Activated T-cell treated with anti-CD3 and anti-CD28 coated beads, Interleukin-2, amount 50 U/mL, for 4 hours (primary cell): ENCODE results near the gene DAPK2. TPM values are rescaled to one million over a fixed set of nuclear protein-coding genes. Genes with fewer than 3 reads are reported as not detected.
"Not testable (repeated sequence)": the region's sequence is repeated elsewhere in the genome, so short reads cannot be mapped to it uniquely, and the experiment has no call there.

Source experiments
- ATAC-seq, 2 donors: fragments of 200-7000 bp; cut with Tn5 transposase; one replicate each; pipeline ENCODE4 v1.10.0; 2021
- DNase-seq: peaks from one replicate; pipeline ENCODE4 v3.0.0-alpha.2; 2020
- H3K27me3 Mint-ChIP-seq: one replicate; pipeline ENCODE4 v1.8.0; 2021; ENCODE audit warnings: low read depth, mixed read lengths
- H3K36me3 Mint-ChIP-seq: one replicate; pipeline ENCODE4 v1.8.0; 2022; ENCODE audit warnings: mixed read lengths; ENCODE audit not compliant: insufficient read depth
- H3K4me1 Mint-ChIP-seq: one replicate; pipeline ENCODE4 v1.8.0; 2021; ENCODE audit warnings: low read depth, mixed read lengths
- H3K4me3 Mint-ChIP-seq: one replicate; pipeline ENCODE4 v1.8.0; 2021; ENCODE audit warnings: mild to moderate bottlenecking, moderate library complexity, mixed read lengths
- H3K9me3 Mint-ChIP-seq: one replicate; pipeline ENCODE4 v1.8.0; 2021; ENCODE audit warnings: mixed read lengths
- total RNA-seq, 3 donors: library from RNA; stranded (reverse); gene quantifications; one replicate each; pipeline ENCODE4 v1.2.1, GENCODE V29; 2021

DAPK2 gene
- 1 to 10 TPM in 1 of 3 donors, under 1 TPM in 2; 0.40 to 1.1 (median 0.71) TPM for total RNA-seq

DNA sequence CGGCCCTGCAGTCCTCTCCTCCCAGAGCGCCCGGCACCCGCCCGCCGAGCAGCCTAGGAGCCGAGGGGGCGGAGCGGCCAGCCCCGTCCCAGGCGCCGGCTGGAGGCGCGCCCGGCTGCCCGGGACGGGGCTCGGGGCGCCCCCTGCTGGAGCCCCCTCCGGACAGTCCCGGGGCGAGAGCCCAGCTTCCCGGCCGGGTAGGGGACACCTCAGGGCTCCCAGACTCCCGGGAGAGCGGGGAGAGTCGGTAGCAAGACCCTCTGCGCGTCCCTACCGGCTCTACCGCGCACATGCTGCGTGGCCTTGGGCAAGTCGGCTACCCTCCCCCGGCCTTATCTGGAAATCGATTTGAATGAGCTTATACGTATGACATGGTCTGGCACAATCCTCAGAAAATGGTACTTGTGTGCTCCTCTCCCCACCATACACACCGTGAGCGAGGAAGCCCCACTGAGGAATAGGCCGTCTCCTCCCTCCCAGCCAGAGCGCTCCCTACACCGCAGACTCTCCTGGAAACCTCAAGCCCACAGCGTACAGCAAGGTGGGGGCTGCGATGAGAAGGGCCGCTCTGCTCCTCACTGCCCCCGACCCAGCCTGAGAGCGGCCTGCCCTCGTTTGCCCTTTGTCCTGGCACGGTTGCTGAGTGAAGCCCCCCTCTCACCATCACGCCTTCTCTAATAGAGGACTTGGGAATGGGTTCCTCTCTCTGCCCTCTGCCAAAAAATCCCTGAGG is at the start of gene DAPK2:
Gene DAPK2, minus strand, starts transcription at position 65 of the 733 bp plus-strand sequence. CDS start 6,224 bp downstream, outside the sequence.
- Mint-ChIP-seq H3K27me3 (peaks cover 3% of the 10 kb centered on the region), H3K4me3 (peak within 1 kb of the TSS; percentile 72), H3K9me3 (no peaks in the 10 kb centered on the region), H3K4me1 (peaks cover 20% of the 10 kb centered on the region), H3K36me3 (no peaks in the 10 kb centered on the region)
- ATAC-seq (peak; percentile 92), DNase-seq (peak; percentile 66)

DNA sequence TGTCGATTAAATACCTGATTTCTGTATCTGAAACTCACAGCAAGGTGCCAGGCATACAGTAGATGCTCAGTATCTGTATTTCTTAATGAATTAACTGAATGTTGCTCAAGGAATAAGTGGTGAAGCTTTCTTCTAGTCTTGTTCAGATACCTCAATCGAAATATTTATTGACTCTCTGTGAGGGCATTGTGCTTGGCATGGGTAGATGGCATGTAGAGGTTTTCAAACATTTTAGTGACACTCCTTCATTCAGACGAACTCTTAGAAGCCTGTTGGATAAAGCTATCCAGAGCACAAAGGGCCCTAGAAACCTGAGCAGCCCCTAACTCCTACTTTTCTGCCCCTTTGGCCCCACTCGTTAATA is 49.1 kb upstream of the DAPK2 start:
- DNase-seq (no peak), ATAC-seq (no peak)
- Mint-ChIP-seq H3K27me3 (no peaks in the 10 kb centered on the region), H3K4me3 (peak overlapping the region; percentile 96), H3K4me1 (peaks cover 68% of the 10 kb centered on the region), H3K9me3 (no peaks in the 10 kb centered on the region), H3K36me3 (peaks cover 4% of the 10 kb centered on the region)

DNA sequence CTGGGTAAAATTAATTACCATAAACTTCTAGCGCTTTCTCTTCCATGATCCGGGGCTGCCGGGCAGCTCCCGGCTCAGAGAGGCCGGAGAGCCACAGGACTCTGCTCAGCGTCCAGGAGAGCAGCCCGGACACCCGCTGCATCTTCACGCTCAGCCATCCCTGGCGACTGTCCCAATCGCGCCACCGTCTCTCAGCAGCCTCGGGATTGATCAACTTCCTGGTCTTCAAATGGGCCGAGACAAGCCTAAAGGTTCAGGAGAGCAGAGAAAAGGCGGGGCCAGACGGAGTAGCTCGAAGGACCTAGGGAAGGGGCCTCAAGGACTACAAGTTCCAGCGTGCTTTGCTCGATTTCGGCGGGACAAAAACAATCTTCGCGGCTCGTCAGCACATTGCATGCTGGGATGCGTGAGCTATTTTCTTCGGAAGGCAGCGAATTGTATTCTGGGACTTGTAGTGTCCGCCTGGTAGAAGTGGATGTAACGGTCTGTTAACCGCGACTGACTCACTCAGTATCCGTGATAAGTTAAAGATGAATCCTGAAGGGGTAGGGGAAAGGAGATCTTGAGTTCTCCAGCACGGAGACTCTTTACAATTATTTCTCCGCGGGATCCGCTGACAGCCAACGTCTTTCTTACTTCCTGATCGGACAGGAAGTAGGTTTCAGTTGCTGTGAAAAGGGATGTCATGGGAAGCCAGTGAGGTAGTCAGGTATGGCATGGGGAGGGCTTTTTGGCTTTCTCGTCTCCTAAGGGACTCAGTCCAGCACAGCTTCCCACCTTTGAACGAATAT is 47.5 kb upstream of the DAPK2 start, which contains the start of gene CIAO2A:
Gene CIAO2A, minus strand, starts transcription at position 212 of the 791 bp plus-strand sequence. Its CDS starts 70 bp downstream, at position 142.
- Mint-ChIP-seq H3K36me3 (peaks cover 10% of the 10 kb centered on the region), H3K27me3 (no peaks in the 10 kb centered on the region), H3K4me1 (peaks cover 67% of the 10 kb centered on the region), H3K4me3 (peak within 1 kb of the TSS; percentile 96), H3K9me3 (no peaks in the 10 kb centered on the region)
- DNase-seq (peak; percentile 86), ATAC-seq (peak; percentile 80 to 81)

DNA sequence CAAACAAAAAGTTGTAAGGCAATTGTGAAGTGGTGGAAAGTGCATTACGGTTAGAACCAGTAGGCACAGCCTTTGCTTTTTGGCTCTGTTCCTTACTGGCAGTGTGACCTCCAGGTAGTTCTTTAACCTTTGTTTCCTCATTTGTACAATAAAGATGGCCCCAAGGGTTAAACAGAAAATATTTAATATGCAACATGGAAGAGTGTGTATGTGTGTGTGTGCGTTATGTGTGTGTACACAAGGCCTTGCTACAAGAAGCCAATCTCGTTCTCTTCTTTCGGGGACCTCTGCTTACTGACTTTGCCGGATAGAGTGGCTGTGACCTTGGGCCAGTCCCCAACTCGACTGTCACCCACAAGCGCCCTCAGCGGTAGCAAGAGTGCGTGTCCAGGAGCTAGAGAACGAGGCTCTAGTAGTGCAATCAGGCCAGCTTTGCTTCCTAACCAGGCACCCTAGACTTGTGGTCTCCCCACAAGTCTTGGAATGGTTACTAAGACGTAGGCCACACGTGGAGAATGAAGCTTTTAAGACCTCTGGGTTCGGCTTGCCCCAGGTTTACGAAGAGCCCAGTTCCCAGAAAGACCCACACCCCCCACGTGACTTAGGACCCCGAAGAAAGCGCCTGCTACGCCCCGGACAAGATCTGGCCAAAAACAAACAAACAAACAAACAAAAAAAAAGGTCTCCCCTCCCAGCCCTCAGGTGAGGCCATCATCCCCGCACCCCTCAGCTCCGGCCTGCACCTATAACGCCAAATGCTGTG is 46.8 kb upstream of the DAPK2 start:
- H3K9me3 Mint-ChIP-seq: no peaks in the 10 kb centered on the region
- H3K27me3 Mint-ChIP-seq: no peaks in the 10 kb centered on the region
- peaks cover 65% of the 10 kb centered on the region for H3K4me1 Mint-ChIP-seq
- DNase-seq (peak; percentile 5), ATAC-seq (peak in 1 of 2 donors; percentile 7)
- H3K36me3 Mint-ChIP-seq: peaks cover 12% of the 10 kb centered on the region
- peak overlapping the region; percentile 96 for H3K4me3 Mint-ChIP-seq

DNA sequence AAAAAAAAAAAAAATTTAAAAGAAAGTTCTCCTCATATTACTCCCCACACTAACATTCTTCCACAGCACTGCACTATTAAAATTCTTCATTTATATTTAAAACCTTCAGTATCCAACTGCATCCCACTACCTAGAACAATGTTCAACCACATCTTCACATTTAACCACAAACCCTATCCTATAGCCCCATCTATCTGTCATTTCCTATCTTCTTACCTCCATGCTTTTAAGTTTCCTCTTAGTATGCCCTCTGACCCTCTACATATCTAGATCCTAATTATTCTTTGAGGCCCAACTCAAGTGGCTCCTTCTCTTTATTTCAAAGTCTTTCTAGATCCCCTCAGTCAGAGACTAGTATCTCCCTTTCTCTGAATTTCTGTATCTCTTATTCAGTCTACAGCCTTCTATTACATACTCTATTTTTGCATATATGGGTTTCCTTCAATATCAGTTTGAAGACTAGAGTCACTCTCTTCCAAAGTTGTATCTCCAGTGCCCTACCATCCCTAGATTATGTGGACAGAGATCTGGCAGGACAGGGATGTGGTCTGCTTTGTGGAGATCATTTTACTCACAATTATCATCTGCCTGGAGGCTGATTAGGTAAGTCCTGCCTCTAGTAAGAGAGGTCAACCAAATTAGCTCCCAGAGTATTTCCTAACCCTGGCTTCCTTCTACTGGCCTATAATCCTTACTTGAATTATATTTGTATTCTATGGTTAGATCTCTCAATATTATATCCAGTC is 46.0 kb upstream of the DAPK2 start:
- H3K4me1 Mint-ChIP-seq: peaks cover 57% of the 10 kb centered on the region
- peaks cover 16% of the 10 kb centered on the region for H3K36me3 Mint-ChIP-seq
- no peaks in the 10 kb centered on the region for H3K27me3 Mint-ChIP-seq
- peak overlapping the region; percentile 96 for H3K4me3 Mint-ChIP-seq
- no peaks in the 10 kb centered on the region for H3K9me3 Mint-ChIP-seq
- no peak for DNase-seq
- no peak for ATAC-seq

DNA sequence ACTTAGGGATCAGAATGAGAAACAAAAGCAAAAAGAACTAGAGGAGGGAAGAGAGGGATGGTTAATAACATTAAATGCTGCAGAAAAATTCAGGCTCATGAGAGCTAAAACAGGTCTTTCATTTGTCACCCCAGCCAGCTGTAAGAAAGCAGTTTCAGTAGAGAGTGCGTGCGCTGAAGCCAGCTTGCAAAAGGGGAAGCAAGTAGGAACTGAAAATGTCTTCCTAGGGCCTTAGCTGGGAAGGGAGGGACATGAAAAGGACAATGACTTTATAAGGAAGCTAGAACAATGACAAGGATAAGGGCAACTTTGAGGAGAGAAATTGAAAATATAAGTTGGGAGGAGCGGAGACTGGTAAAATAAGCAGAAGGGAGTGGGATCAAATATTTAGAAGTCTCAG is 44.2 kb upstream of the DAPK2 start:
- DNase-seq (no peak), ATAC-seq (no peak)
- H3K4me3 Mint-ChIP-seq: no peak overlapping the region
- peaks cover 46% of the 10 kb centered on the region for H3K4me1 Mint-ChIP-seq
- peaks cover 18% of the 10 kb centered on the region for H3K36me3 Mint-ChIP-seq
- no peaks in the 10 kb centered on the region for H3K9me3 Mint-ChIP-seq
- H3K27me3 Mint-ChIP-seq: no peaks in the 10 kb centered on the region

DNA sequence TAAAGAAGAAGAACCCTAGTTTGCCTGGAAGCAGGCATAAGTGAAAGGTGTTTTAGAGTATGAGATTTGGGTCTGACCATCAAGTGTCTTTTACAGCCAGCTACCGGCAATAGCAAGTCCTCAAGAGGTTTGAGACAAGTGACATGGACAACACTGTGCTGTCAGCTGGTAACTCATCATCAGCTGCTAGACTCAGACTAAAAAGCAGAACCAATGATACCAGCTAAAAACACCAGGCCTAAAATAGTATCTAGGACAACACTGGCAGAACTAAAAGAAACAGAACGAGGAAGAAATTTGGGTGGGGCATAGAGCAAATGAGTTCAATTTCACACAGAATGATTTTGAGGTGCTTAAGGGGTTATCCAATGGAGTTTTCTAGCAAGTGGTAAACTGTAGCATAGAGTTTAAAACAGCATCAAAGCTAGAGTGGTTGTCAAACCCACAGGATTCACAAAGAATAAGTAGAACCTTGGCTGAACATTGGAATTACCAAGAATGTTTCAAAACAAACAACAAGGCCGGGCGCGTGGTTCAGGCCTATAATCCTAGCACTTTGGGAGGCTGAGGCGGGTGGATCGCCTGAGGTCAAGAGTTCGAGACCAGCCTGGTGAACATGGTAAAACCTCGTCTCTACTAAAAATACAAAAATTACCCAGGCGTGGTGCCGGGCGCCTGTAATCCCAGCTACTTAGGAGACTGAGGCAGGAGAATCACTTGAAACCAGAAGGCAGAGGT is 43.4 kb upstream of the DAPK2 start:
- no peak overlapping the region for H3K4me3 Mint-ChIP-seq
- DNase-seq (no peak), ATAC-seq (no peak)
- no peaks in the 10 kb centered on the region for H3K9me3 Mint-ChIP-seq
- peaks cover 38% of the 10 kb centered on the region for H3K4me1 Mint-ChIP-seq
- peaks cover 18% of the 10 kb centered on the region for H3K36me3 Mint-ChIP-seq
- no peaks in the 10 kb centered on the region for H3K27me3 Mint-ChIP-seq

DNA sequence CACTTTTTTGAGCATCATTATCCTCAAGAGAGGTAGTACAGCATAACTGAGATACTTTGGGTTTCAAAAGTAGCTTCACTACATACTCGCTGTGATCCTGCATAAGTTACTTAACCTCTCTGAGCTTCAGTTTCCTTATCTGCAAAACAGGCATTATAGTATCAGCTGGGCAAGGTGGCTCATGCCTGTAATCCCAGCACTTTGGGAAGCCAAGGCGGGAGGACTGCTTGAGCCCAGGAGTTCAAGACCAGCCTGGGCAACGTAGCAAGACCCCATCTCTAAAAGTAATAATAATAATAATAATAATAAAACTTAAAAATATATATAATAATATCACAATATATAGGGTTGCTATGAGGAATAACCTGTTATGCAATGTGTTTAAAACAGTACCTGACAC is 36.5 kb upstream of the DAPK2 start:
- Mint-ChIP-seq H3K4me1 (no peaks in the 10 kb centered on the region), H3K9me3 (no peaks in the 10 kb centered on the region), H3K27me3 (no peaks in the 10 kb centered on the region), H3K36me3 (peaks cover 10% of the 10 kb centered on the region), H3K4me3 (no peak overlapping the region)
- no peak for ATAC-seq
- DNase-seq: no peak

DNA sequence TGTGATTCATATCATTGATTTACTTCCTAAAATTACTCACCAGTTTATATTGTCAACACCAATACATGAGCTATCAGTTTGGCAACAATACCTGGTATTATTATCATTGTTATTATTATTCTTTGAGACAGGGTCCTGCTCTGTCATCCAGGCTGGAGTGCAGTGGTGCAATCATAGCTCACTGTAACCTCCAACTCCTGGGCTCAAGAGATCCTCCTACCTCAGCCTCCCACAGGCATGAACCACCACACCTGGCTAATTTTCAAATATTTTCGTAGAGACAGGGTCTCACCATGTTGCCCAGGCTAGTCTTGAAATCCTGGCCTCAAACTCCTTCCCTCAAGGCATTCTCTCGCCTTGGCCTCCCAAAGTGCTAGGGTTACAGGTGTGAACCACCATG is 27.2 kb upstream of the DAPK2 start:
- not testable (repeated sequence) for H3K9me3 Mint-ChIP-seq

DNA sequence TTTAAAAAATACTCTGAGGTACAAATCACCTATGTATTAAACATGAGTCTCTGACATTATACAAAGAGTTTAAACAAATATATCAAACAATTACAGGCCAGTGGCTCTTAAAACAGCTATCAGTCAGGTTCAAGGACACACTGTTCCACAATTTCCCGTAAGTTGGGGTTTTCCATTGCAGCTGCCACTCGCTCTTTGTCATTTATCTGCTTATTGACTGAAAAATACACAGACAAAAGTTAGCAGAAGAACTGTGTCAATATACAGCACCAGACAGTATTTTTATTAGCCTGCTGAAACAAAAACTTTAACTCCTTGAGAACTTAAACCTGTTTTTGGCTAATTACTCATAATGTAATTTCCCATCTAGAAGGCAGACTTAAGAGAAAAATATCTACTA is 26.5 kb upstream of the DAPK2 start:
- DNase-seq (no peak), ATAC-seq (no peak)
- Mint-ChIP-seq H3K36me3 (peaks cover 20% of the 10 kb centered on the region), H3K27me3 (no peaks in the 10 kb centered on the region), H3K4me3 (no peak overlapping the region), H3K9me3 (no peaks in the 10 kb centered on the region), H3K4me1 (peaks cover 5% of the 10 kb centered on the region)

More for the DNA sequence above, 27.2 kb upstream of the DAPK2 start:
- not testable (repeated sequence) for H3K4me1 Mint-ChIP-seq, H3K27me3 Mint-ChIP-seq, DNase-seq, H3K4me3 Mint-ChIP-seq, ATAC-seq
- peaks cover 20% of the 10 kb centered on the region for H3K36me3 Mint-ChIP-seq

DNA sequence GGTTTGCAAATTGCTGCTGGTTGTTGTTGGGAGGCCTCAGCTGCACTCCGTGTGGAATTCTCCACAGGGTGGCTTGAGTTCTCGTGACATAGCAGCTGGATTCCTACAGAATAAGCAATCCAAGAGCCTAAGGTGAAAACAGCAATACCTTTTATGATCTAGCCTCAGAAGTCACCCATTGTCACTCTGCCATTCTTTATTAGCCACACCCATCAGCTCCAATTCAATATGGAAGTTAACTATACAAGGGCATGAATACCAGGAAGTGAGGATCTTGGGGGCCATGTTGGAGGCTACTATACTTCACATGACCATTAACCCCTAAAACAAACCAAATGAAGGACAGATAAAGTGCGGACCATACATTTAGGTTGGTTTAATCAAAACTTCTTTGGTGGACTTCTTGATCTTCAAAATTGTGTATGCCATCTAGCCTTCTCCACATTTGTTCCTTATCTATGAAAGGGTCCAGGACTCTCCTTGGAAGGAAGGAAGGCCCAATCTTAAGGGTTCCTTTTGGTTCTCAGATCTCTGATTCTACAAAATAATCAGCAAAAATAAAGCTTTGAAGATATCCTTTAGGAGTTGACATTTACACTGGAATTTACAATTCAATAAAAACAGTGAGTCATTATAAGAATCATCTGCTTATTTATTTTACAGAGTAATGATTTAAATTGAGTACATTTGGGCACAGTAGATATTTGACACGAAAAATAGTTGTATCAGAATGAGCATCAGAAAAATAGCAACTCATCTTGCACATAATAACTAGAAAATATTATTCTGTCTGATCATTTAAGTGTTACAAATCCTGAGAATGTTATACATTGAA is 25.9 kb upstream of the DAPK2 start:
- no peaks in the 10 kb centered on the region for H3K27me3 Mint-ChIP-seq
- H3K9me3 Mint-ChIP-seq: no peaks in the 10 kb centered on the region

DNA sequence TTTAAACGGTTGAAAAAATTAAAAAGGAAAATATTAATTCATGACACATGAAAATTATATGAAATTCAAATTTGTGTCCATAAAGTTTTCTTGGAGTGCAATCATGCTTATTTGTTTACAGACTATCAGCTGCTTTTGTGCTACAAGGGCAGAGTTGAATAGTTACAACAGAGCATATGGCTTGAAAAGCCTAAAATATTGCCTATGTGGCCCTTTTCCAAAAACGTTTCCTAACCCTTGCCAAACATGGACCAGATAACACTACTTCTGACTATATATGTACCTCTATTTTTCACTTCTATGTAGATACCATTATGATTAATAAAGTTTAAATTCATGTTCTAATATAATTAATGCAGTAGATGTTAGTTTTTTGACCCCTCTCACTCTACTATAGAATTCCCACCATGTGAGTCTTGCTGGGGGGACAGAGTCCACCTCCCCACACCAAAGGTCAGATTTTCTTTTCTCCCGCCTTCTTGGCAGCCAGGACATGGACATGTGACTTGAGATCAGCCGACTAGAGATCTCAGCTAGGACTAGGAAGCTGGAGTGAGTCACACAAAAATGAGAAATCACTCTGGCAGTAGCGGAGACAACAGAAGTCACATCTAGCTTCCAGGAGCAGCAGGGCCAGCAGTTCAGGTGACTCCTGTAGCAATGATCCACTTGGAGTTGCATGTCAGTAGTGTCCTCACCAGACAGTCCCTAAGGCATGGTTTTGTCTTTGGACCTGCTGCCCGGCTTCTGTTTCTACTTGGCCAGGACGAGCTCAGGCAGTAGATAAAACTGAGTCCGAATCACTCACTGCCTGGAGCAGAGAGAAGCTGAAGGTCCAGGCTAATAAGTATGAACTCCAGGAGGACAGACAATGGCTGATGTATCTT is 24.9 kb upstream of the DAPK2 start:
- no peaks in the 10 kb centered on the region for H3K27me3 Mint-ChIP-seq
- H3K4me3 Mint-ChIP-seq: no peak overlapping the region
- peaks cover 12% of the 10 kb centered on the region for H3K36me3 Mint-ChIP-seq
- no peak for ATAC-seq
- DNase-seq: no peak
- peaks cover 7% of the 10 kb centered on the region for H3K4me1 Mint-ChIP-seq
- no peaks in the 10 kb centered on the region for H3K9me3 Mint-ChIP-seq

More for the DNA sequence above, 25.9 kb upstream of the DAPK2 start:
- ATAC-seq: no peak
- no peak for DNase-seq
- H3K36me3 Mint-ChIP-seq: peaks cover 14% of the 10 kb centered on the region
- H3K4me3 Mint-ChIP-seq: no peak overlapping the region
- H3K4me1 Mint-ChIP-seq: peaks cover 9% of the 10 kb centered on the region
